H9 (cell line): Measurements from ENCODE around the gene HSPB1. TPM values are rescaled to one million over a fixed set of nuclear protein-coding genes. Genes with fewer than 3 reads are reported as not detected.

Experiments
- DNase-seq: peaks from one replicate; pipeline ENCODE4 v3.0.0-alpha.2; 2017
- H2AFZ ChIP-seq: one replicate; pipeline ENCODE4 v1.6.1; 2013; ENCODE audit warnings: mild to moderate bottlenecking, low read length, control low read depth, moderate library complexity
- H2AK5ac ChIP-seq: 2 replicates; pipeline ENCODE4 v1.6.1; 2013; ENCODE audit warnings: low read length, control low read depth, mixed read lengths; ENCODE audit not compliant: insufficient read length
- H2BK120ac ChIP-seq: one replicate; pipeline ENCODE4 v1.6.1; 2013; ENCODE audit warnings: low read depth, mild to moderate bottlenecking, low read length, control low read depth, inconsistent platforms; ENCODE audit not compliant: poor library complexity, severe bottlenecking
- H2BK12ac ChIP-seq: 2 replicates; pipeline ENCODE4 v1.6.1; 2013; ENCODE audit warnings: low read length, control low read depth, mixed read lengths, low read depth; ENCODE audit not compliant: insufficient read length
- H2BK15ac ChIP-seq: 2 replicates; pipeline ENCODE4 v1.6.1; 2013; ENCODE audit warnings: low read depth, low read length, control low read depth
- H2BK20ac ChIP-seq: one replicate; pipeline ENCODE4 v1.6.1; 2013; ENCODE audit warnings: low read depth, mild to moderate bottlenecking, low read length, control low read depth, inconsistent platforms; ENCODE audit not compliant: poor library complexity, severe bottlenecking
- H2BK5ac ChIP-seq: 2 replicates; pipeline ENCODE4 v1.6.1; 2013; ENCODE audit warnings: low read length, control low read depth, mixed read lengths; ENCODE audit not compliant: insufficient read length
- H3K14ac ChIP-seq: 2 replicates; pipeline ENCODE4 v1.6.1; 2013; ENCODE audit warnings: low read length, control low read depth; ENCODE audit not compliant: insufficient read depth
- H3K18ac ChIP-seq: 2 replicates; pipeline ENCODE4 v1.6.1; 2013; ENCODE audit warnings: low read depth, mild to moderate bottlenecking, mixed read lengths, low read length, control low read depth; ENCODE audit not compliant: insufficient read length
- H3K23ac ChIP-seq: 2 replicates; pipeline ENCODE4 v1.6.1; 2013; ENCODE audit warnings: low read length, control low read depth, mixed read lengths, low read depth; ENCODE audit not compliant: insufficient read length
- H3K23me2 ChIP-seq: 2 replicates; pipeline ENCODE4 v1.6.1; 2013; ENCODE audit warnings: low read depth, mild to moderate bottlenecking, mixed read lengths, low read length, control low read depth; ENCODE audit not compliant: insufficient read length, poor library complexity, severe bottlenecking
- H3K27ac ChIP-seq: 2 replicates; pipeline ENCODE4 v1.5.1; 2013; ENCODE audit warnings: low read length, control low read depth, mixed read lengths, low read depth; ENCODE audit not compliant: insufficient read length
- H3K27me3 ChIP-seq: 2 replicates; pipeline ENCODE4 v1.6.1; 2013; ENCODE audit warnings: low read length, control low read depth, inconsistent platforms; ENCODE audit not compliant: insufficient read depth
- H3K4ac ChIP-seq: 2 replicates; pipeline ENCODE4 v1.6.1; 2013; ENCODE audit warnings: low read depth, mild to moderate bottlenecking, control low read depth, inconsistent platforms, low read length, moderate library complexity
- H3K4me1 ChIP-seq: 2 replicates; pipeline ENCODE4 v1.6.1; 2013; ENCODE audit warnings: low read length, control low read depth, inconsistent platforms; ENCODE audit not compliant: insufficient read depth
- H3K4me2 ChIP-seq: 2 replicates; pipeline ENCODE4 v1.6.1; 2013; ENCODE audit warnings: low read length, control low read depth, mixed read lengths; ENCODE audit not compliant: insufficient read length, insufficient read depth
- H3K56ac ChIP-seq: 2 replicates; pipeline ENCODE4 v1.6.1; 2013; ENCODE audit warnings: low read depth, mild to moderate bottlenecking, mixed read lengths, low read length, control low read depth; ENCODE audit not compliant: insufficient read length
- H3K79me1 ChIP-seq: 2 replicates; pipeline ENCODE4 v1.6.1; 2013; ENCODE audit warnings: low read depth, mild to moderate bottlenecking, moderate library complexity, low read length, control low read depth, inconsistent platforms; ENCODE audit not compliant: insufficient read depth, poor library complexity, severe bottlenecking
- H3K79me2 ChIP-seq: 2 replicates; pipeline ENCODE4 v1.6.1; 2013; ENCODE audit warnings: low read length, control low read depth, inconsistent platforms; ENCODE audit not compliant: insufficient read depth
- H3K9ac ChIP-seq: 2 replicates; pipeline ENCODE4 v1.6.1; 2013; ENCODE audit warnings: low read length, control low read depth, mixed read lengths; ENCODE audit not compliant: insufficient read length; ENCODE audit errors: extremely low read depth
- H3K9me3 ChIP-seq: one replicate; pipeline ENCODE4 v1.6.1; 2013; ENCODE audit warnings: low read depth, low read length, inconsistent platforms; ENCODE audit not compliant: control insufficient read depth
- H3T11ph ChIP-seq: one replicate; pipeline ENCODE4 v1.6.1; 2013; ENCODE audit warnings: mild to moderate bottlenecking, low read length, control low read depth, inconsistent platforms
- H4K20me1 ChIP-seq: one replicate; pipeline ENCODE4 v1.6.1; 2013; ENCODE audit not compliant: control insufficient read depth, insufficient read length, insufficient read depth
- H4K5ac ChIP-seq: 2 replicates; pipeline ENCODE4 v1.6.1; 2013; ENCODE audit warnings: low read depth, mild to moderate bottlenecking, mixed read lengths, low read length, control low read depth; ENCODE audit not compliant: insufficient read length
- H4K8ac ChIP-seq: replicated peaks from 2 replicates; pipeline ENCODE4 v1.6.1; 2013; ENCODE audit warnings: low read length, control low read depth, mixed read lengths, low read depth; ENCODE audit not compliant: insufficient read length
- H4K91ac ChIP-seq: 2 replicates; pipeline ENCODE4 v1.6.1; 2013; ENCODE audit warnings: low read depth, mild to moderate bottlenecking, moderate library complexity, mixed read lengths, low read length, control low read depth; ENCODE audit not compliant: insufficient read length
- H3K27ac Mint-ChIP-seq, 3 experiments: 2 replicates in 2 of 3; 3 replicates in 1 of 3; pipeline ENCODE4 v1.8.0; 2020 to 2021; ENCODE audit warnings: mixed read lengths in 3 of 3, mild to moderate bottlenecking in 1 of 3, moderate library complexity in 1 of 3
- H3K27me3 Mint-ChIP-seq: 2 replicates; pipeline ENCODE4 v1.8.0; 2021; ENCODE audit warnings: low read depth, mild to moderate bottlenecking, moderate library complexity, mixed read lengths
- H3K36me3 Mint-ChIP-seq, 3 experiments: 2 replicates in 2 of 3; 3 replicates in 1 of 3; pipeline ENCODE4 v1.8.0; 2020 to 2021; ENCODE audit warnings: low read depth in 3 of 3, mixed read lengths in 3 of 3; ENCODE audit not compliant: insufficient read depth in 1 of 3
- H3K4me1 Mint-ChIP-seq, 2 experiments: 2 replicates each; pipeline ENCODE4 v1.8.0; 2020; ENCODE audit warnings: mixed read lengths in 2 of 2
- H3K4me3 Mint-ChIP-seq, 2 experiments: 2 replicates in 1 of 2; 3 replicates in 1 of 2; pipeline ENCODE4 v1.8.0; 2020 to 2021; ENCODE audit warnings: mild to moderate bottlenecking in 2 of 2, mixed read lengths in 2 of 2, moderate library complexity in 1 of 2
- H3K9me3 Mint-ChIP-seq, 2 experiments: 2 replicates in 1 of 2; 3 replicates in 1 of 2; pipeline ENCODE4 v1.8.0; 2020; ENCODE audit warnings: mild to moderate bottlenecking in 2 of 2, mixed read lengths in 2 of 2, moderate library complexity in 1 of 2
- CTCF ChIP-seq: fragments of 200-600 bp; sonication (generic); conservative IDR thresholded peaks from 3 replicates; pipeline ENCODE4 v1.8.0; 2021; ENCODE audit warnings: antibody characterized with exemption, mild to moderate bottlenecking
- WGBS: extraction: QIAGEN DNeasy Blood & Tissue Kit; methylation state at CpG from one replicate; pipeline ENCODE4 v1.1.7; 2013; ENCODE audit warnings: missing lambda C conversion rate, low lambda C conversion rate, mixed read lengths; ENCODE audit not compliant: insufficient read length; ENCODE audit errors: extremely low coverage; 5-methylcytosine and 5-hydroxymethylcytosine counted together
- total RNA-seq: library from RNA; stranded (reverse); gene quantifications from 2 replicates; pipeline ENCODE4 v1.2.1, GENCODE V29; 2021

HSPB1 gene
- total RNA-seq, 1 experiment from 2014 or later, result 186 TPM

DNA sequence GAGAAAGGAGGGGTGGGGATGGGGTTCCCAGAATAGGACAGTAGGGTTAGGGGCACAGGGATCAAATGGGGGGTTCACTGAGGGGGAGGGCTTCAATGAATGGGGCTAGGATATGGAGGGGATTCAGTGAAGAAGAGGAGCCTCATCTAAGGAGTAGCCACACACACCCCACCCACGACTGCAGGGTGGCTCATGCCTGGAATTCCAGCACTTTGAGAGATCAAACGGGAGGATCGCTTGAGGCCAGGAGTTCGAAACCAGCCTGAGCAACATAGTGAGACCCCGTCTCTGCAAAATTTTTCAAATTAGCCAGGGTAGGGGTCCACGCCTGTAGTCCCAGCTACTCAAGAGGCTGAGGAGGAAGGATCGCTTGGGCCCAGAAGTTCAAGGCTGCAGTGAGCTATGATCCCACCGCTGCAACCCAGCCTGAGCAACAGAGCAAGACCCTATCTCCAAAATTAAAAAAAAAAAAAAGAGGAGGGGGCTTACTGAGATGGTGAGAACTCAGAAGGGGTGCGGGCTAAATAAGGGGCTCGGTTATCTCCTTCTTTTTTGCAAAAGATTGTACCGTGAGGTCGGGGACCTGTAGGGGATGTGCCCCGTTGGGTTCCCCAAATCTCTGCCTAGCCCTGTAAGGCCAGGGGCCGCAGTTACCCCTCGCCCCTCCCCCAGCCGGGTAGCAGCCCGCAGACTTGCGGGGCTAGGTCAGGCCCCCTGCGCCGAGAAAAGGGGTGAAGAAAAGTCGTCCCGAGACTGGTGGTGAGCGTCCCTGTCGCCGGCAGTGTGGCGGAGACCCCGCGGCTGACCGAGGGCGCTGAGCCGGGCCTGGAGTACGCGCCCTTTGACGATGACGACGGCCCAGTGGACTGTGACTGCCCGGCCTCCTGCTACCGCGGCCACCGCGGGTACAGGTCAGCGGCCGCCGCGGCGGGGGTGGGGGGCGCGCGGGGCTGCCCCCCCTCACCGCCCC lies 43.1 kb upstream of the HSPB1 start:
- H3K79me1 ChIP-seq, result no peaks in the 10 kb centered on the region
- peak overlapping the region; percentile 72 for H3K18ac ChIP-seq
- no peaks in the 10 kb centered on the region for H3K27me3 ChIP-seq
- WGBS, result no CpG with 5 or more reads among the region's 50 CpGs
- H3K9me3 ChIP-seq, result no peaks in the 10 kb centered on the region
- H4K5ac ChIP-seq, result no peak overlapping the region
- H3K27me3 Mint-ChIP-seq, result no peaks in the 10 kb centered on the region; the same call in none of the 2 replicates
- no peak overlapping the region for H2BK20ac ChIP-seq
- H3K79me2 ChIP-seq, result no peaks in the 10 kb centered on the region
- H4K20me1 ChIP-seq, result peaks cover 3% of the 10 kb centered on the region
- no peak for DNase-seq
- H3K36me3 Mint-ChIP-seq, result peaks cover 3 to 12% (median 11%) of the 10 kb centered on the region in 3 experiments
- no peak overlapping the region for H2BK15ac ChIP-seq
- no peak overlapping the region for H2AFZ ChIP-seq
- H3K4me2 ChIP-seq, result peak overlapping the region; percentile 61
- no peak overlapping the region for H3K56ac ChIP-seq
- no peak overlapping the region for H2AK5ac ChIP-seq
- H3K4me1 ChIP-seq, result peaks cover 8% of the 10 kb centered on the region; the same call in 1 of the 2 replicates
- no peak overlapping the region for H4K8ac ChIP-seq
- no peak overlapping the region for H3K23ac ChIP-seq
- H4K91ac ChIP-seq, result no peak overlapping the region
- no peak overlapping the region for H2BK5ac ChIP-seq
- no peak overlapping the region for H3K4ac ChIP-seq
- H3T11ph ChIP-seq, result no peak overlapping the region
- peaks cover 20 to 36% of the 10 kb centered on the region in 2 experiments for H3K4me1 Mint-ChIP-seq
- H3K4me3 Mint-ChIP-seq, result peak overlapping the region; percentile 73 to 79
- TF ChIP-seq CTCF, result no peak
- H2BK12ac ChIP-seq, result no peak overlapping the region
- H3K14ac ChIP-seq, result peak overlapping the region; percentile 87
- H3K23me2 ChIP-seq, result peaks cover 3% of the 10 kb centered on the region
- H2BK120ac ChIP-seq, result no peak overlapping the region
- H3K9me3 Mint-ChIP-seq, result no peaks in the 10 kb centered on the region
- no peak overlapping the region for H3K27ac ChIP-seq
- peak overlapping the region; percentile 87 for H3K9ac ChIP-seq
- no peak overlapping the region; a peak in 1 of 7 replicates for H3K27ac Mint-ChIP-seq
